ENCODE measurements around the gene VASN. TPM values are rescaled to one million over a fixed set of nuclear protein-coding genes. Genes with fewer than 3 reads are reported as not detected.

The VASN gene
- total RNA-seq, 2 experiments from 2014 or later = 0.11 to 0.20 TPM

- H3K4me1 Mint-ChIP-seq = peaks cover 2% of the 10 kb centered on the region
- H3K9me3 Mint-ChIP-seq = no peaks in the 10 kb centered on the region
- H3K36me3 Mint-ChIP-seq = peaks cover 6% of the 10 kb centered on the region
- DNase-seq = no peak
- ATAC-seq (ENCODE audit: low read depth) = no peak
- POLR2A ChIA-PET = interaction anchor here (0.6 kb wide), 1 partner anchor 147 kb away, joined by 3 read pairs; no protein-coding TSS in a partner anchor
- H3K4me3 Mint-ChIP-seq = no peak overlapping the region
- no peak overlapping the region for H3K27ac Mint-ChIP-seq
- no peaks in the 10 kb centered on the region for H3K27me3 Mint-ChIP-seq
Measured at GRCh38 chr16:4385066-4385788, 13.6 kb downstream of the VASN start.

- Mint-ChIP-seq H3K9me3 (no peaks in the 10 kb centered on the region), H3K36me3 (peaks cover 7% of the 10 kb centered on the region), H3K27me3 (no peaks in the 10 kb centered on the region), H3K4me3 (no peak overlapping the region), H3K27ac (no peak overlapping the region), H3K4me1 (peaks cover 2% of the 10 kb centered on the region)
- ATAC-seq (ENCODE audit: low read depth) = no peak
- DNase-seq = no peak
- POLR2A ChIA-PET = interaction anchor here (0.9 kb wide), 1 partner anchor 16 kb away, joined by 3 read pairs; no protein-coding TSS in a partner anchor
Measured at GRCh38 chr16:4385789-4386450, 14.3 kb downstream of the VASN start.

DNA sequence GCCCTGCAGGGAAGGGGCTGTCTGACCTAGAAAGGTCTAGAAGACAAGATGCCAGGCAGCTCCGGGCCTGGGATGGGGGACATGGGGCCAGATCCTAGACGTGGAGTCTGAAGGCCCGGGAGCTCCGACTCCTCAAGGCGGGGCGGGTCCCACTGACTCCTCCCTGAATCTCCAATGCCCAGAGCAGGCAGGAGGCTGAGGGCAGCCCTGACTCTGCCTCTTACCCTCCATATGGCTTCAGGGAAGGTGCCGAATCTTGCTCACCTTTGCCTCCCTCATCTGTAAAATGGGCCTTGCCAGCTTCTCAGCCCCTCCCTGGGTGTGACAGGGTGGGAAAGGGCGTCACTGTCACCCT is 14.8 kb downstream of the VASN start:
- H3K4me3 Mint-ChIP-seq = no peak overlapping the region
- no peak for DNase-seq
- ATAC-seq (ENCODE audit: low read depth) = no peak
- H3K9me3 Mint-ChIP-seq = no peaks in the 10 kb centered on the region
- peaks cover 2% of the 10 kb centered on the region for H3K4me1 Mint-ChIP-seq
- POLR2A ChIA-PET = interaction anchor here (0.9 kb wide), 1 partner anchor 17 kb away, joined by 3 read pairs; no protein-coding TSS in a partner anchor
- no peaks in the 10 kb centered on the region for H3K27me3 Mint-ChIP-seq
- H3K27ac Mint-ChIP-seq = no peak overlapping the region
- H3K36me3 Mint-ChIP-seq = peaks cover 7% of the 10 kb centered on the region

DNA sequence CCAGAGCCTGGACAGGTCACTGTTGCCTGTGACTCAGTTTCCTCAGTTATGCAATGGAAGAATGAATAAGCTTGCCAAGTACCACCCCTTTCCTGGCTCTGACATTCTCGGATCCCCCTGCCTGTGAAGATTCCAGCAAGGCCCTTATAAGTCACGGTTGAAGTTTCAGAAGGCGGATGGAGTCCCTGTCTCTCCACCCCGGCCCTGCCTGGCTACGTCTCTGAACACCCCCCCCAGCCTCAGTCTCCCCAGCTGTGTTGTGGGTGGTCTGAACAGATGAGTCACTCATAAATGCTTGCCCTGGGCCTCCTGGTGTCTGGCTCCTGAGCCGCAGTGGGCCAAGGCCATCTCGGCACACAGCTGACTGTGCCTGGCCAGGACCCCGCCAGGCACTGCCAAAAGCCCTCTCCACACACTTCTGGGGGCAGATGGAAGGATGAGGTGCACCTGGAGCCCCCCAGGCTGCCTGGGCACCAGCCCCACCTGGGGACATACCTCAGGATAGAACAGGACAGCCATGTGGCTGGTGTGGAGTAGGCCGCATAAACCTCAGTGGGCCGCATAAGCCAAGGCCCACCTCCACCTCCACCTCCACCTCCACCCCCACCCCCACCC is 15.4 kb downstream of the VASN start:
- ATAC-seq (ENCODE audit: low read depth) = no peak
- H3K4me3 Mint-ChIP-seq = no peak overlapping the region
- H3K4me1 Mint-ChIP-seq = peaks cover 2% of the 10 kb centered on the region

GRCh38 chr16:4387781-4388180 is 16.1 kb downstream of the VASN start:
- Mint-ChIP-seq H3K4me3 (no peak overlapping the region), H3K27me3 (no peaks in the 10 kb centered on the region), H3K27ac (no peak overlapping the region), H3K36me3 (peaks cover 7% of the 10 kb centered on the region), H3K4me1 (peaks cover 2% of the 10 kb centered on the region), H3K9me3 (no peaks in the 10 kb centered on the region)
- POLR2A ChIA-PET = interaction anchor here (0.6 kb wide), 1 partner anchor 1044 kb away, joined by 3 read pairs; no protein-coding TSS in a partner anchor
- DNase-seq (no peak), ATAC-seq (ENCODE audit: low read depth) (no peak)

More for the DNA sequence above, 15.4 kb downstream of the VASN start:
- DNase-seq = no peak
- no peaks in the 10 kb centered on the region for H3K9me3 Mint-ChIP-seq
- POLR2A ChIA-PET = interaction anchor here (0.9 kb wide), 1 partner anchor 17 kb away, joined by 3 read pairs; no protein-coding TSS in a partner anchor
- no peak overlapping the region for H3K27ac Mint-ChIP-seq
- no peaks in the 10 kb centered on the region for H3K27me3 Mint-ChIP-seq
- peaks cover 7% of the 10 kb centered on the region for H3K36me3 Mint-ChIP-seq

GRCh38 chr16:4388271-4389021 is 16.8 kb downstream of the VASN start:
- H3K36me3 Mint-ChIP-seq = peaks cover 5% of the 10 kb centered on the region
- H3K4me3 Mint-ChIP-seq = no peak overlapping the region
- DNase-seq (no peak), ATAC-seq (ENCODE audit: low read depth) (no peak)
- no peak overlapping the region for H3K27ac Mint-ChIP-seq
- peaks cover 2% of the 10 kb centered on the region for H3K4me1 Mint-ChIP-seq
- POLR2A ChIA-PET = interaction anchor here (0.6 kb wide), 1 partner anchor 1044 kb away, joined by 3 read pairs; no protein-coding TSS in a partner anchor
- H3K27me3 Mint-ChIP-seq = no peaks in the 10 kb centered on the region
- H3K9me3 Mint-ChIP-seq = no peaks in the 10 kb centered on the region

DNA sequence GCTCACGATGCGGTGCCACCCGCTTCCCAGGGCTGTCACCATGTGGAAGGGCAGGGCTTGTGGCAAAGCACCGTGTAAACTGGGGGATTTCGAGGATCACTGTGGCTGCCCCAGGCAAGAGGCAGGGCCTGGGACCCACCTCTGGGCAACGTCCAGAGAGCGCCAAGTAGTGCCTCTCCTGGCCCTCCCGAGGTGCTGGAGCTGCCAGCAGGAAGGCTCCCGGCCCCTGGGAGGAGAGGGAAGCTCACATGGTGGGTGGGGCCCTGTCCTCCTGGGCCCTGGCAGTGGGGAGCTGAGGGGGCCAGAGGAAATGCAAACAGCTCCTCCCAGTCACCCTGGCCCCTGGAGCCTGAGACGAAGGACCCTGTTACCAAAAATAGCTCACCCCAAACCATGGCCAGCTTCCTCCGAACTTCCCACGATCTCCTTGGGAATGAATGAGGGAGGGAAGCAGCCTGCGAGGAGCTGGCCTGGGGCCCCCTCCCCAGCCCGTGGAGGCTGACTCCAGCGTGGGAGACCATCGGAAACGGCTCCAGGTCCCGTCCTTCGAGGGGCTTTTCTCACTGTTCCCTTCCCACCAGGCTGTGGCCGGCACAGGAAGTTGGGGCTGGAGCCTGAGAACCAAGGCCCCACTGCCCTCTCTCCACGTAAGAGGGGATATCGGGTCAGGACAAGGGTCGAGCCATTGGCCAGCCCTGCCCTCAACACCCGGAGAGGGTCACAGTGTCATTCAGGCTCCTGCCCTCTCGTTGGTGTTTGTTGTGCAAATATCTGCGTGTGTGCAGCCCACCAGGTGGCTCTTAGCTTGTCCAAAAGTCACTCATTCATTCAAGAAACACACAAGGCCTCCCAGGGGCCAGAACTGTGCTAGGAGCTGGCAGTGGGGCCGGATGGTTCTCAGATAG is 17.7 kb downstream of the VASN start:
- no peak overlapping the region for H3K4me3 Mint-ChIP-seq
- DNase-seq (no peak), ATAC-seq (ENCODE audit: low read depth) (no peak)
- no peaks in the 10 kb centered on the region for H3K9me3 Mint-ChIP-seq
- H3K36me3 Mint-ChIP-seq = peaks cover 5% of the 10 kb centered on the region
- POLR2A ChIA-PET = no interaction called here
- H3K27ac Mint-ChIP-seq = no peak overlapping the region
- no peaks in the 10 kb centered on the region for H3K27me3 Mint-ChIP-seq
- peaks cover 2% of the 10 kb centered on the region for H3K4me1 Mint-ChIP-seq

GRCh38 chr16:4390266-4391260 is 18.9 kb downstream of the VASN start:
- H3K9me3 Mint-ChIP-seq = no peaks in the 10 kb centered on the region
- H3K27ac Mint-ChIP-seq = no peak overlapping the region
- DNase-seq (no peak), ATAC-seq (ENCODE audit: low read depth) (no peak)
- H3K4me3 Mint-ChIP-seq = no peak overlapping the region
- H3K36me3 Mint-ChIP-seq = peaks cover 8% of the 10 kb centered on the region
- POLR2A ChIA-PET = no interaction called here
- no peaks in the 10 kb centered on the region for H3K27me3 Mint-ChIP-seq
- peaks cover 4% of the 10 kb centered on the region for H3K4me1 Mint-ChIP-seq

DNA sequence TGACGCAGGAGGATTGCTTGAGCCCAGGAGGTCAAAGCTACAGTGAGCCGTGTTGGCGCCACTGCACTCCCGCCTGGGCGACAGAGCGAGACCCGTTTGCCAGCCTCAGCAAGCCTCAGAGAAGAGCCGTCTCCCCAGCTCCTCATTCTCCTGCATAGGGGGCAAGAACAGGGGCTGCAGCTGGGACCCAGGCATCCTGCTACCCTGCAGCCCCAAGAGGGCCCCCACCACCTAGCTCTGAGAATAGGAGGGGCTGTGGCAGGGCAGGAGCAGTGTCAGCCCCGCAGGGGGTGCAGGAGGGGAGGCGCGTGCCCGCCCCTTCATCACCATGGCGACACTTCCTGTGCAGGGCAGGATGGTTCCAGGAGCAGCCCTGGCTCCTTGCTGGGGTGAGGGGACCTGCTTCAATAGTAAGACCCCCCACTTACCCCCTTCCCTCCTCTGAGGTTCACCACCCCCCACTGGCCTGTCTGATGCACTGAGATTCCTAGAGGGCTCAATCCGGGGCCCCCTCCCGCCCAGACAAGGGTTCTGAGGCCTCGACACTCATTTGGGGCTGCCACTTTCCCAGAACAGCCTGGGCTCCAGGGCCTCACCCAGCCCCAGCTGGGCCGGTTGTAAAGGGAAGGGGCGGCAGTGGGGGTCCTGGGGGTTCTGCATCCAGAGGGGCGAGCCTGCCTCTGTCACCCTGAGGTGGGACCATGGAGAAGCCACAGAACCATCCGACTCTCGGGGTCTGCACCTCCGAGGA is 20.2 kb downstream of the VASN start:
- POLR2A ChIA-PET = no interaction called here
- H3K4me1 Mint-ChIP-seq = peaks cover 4% of the 10 kb centered on the region
- DNase-seq = no peak
- H3K27ac Mint-ChIP-seq = no peak overlapping the region
- peaks cover 10% of the 10 kb centered on the region for H3K36me3 Mint-ChIP-seq
- H3K27me3 Mint-ChIP-seq = no peaks in the 10 kb centered on the region
- ATAC-seq (ENCODE audit: low read depth) = peak; percentile 34
- H3K9me3 Mint-ChIP-seq = no peaks in the 10 kb centered on the region
- H3K4me3 Mint-ChIP-seq = no peak overlapping the region

DNA sequence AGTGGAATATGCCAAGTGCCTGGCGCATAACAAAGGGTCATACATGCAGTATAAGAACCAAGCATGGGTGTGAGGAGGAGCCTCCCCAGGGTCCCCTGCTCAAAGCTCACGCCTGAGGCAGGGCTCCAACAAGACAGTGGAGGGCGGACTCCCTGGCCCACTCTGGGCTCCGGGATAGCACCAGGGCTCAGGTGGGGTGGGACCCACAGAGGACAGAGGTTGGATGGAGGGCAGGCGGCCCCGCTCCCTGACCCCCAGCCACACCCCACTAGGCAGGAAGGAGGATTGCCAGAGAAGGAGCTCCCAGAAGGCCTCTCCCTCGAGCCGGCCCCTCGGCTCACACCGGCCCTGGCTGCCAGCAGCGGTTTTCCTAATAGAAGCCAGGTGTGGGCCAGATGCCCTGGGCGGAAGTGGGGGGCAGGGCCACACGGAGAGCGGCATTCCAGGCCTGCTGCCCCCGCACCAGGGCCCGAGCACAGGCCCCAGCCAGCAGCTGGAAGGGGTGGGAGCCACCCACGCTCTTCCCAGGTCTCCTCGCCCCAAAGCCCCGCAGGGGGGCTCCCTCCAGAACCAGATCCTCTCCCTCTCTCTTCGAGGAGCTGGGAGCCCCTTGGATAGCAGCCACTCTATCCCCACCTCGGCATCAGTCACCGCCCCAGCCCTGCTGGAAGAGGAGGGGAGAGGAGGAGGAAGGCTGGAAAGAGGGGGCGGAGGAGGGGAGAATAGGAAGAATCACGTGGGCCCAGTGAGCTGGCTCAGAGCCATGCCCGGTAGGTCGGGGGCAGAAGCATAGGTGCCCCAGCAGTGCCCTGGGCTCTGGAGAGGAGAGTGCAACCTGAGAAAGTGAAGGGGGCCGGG is 21.0 kb downstream of the VASN start:
- no peaks in the 10 kb centered on the region for H3K9me3 Mint-ChIP-seq
- ATAC-seq (ENCODE audit: low read depth) (peak; percentile 9), DNase-seq (no peak)
- no peak overlapping the region for H3K4me3 Mint-ChIP-seq
- peaks cover 4% of the 10 kb centered on the region for H3K4me1 Mint-ChIP-seq
- no peaks in the 10 kb centered on the region for H3K27me3 Mint-ChIP-seq
- H3K36me3 Mint-ChIP-seq = peaks cover 10% of the 10 kb centered on the region
- POLR2A ChIA-PET = no interaction called here
- H3K27ac Mint-ChIP-seq = no peak overlapping the region

Data from activated naive CD8-positive, alpha-beta T cell treated with anti-CD3 and anti-CD28 coated beads, Interleukin-2, amount 10 ng/mL, durations not matched to agents 7 days and 5 days (primary cell).